ENCODE data around the gene KLHL26.

Gene KLHL26

DNA sequence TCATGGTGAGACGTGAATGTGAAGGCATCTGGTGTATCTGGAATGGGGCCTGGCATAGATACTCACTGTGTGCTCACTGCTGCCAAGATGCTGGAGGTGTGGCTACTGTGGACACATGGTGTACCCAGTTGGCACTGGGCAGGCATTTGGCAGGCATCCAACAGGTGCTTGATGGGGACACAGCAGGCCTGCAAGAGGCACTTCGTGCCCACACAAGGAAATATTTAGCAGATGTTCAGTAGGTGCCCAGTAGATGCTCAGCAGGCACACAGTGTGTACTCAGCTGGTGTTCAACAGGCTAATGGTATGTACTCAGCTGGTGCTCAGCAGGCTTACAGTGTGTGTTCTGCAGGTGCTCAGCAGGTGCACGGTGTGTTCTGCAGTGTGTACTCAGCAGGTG is 60.9 kb downstream of the KLHL26 start:
- Histone ChIP-seq H3K4me3 (replicated peaks; ENCODE audit: low read depth, low read length) (no peak overlapping the region), H3K36me3 (ENCODE audit: control insufficient read depth, insufficient read depth, low read length) (no peaks in the 10 kb centered on the region), H3K27me3 (replicated peaks; ENCODE audit: control insufficient read depth, insufficient read depth, low read length) (no peaks in the 10 kb centered on the region)
- TF ChIP-seq, protein P1, sequence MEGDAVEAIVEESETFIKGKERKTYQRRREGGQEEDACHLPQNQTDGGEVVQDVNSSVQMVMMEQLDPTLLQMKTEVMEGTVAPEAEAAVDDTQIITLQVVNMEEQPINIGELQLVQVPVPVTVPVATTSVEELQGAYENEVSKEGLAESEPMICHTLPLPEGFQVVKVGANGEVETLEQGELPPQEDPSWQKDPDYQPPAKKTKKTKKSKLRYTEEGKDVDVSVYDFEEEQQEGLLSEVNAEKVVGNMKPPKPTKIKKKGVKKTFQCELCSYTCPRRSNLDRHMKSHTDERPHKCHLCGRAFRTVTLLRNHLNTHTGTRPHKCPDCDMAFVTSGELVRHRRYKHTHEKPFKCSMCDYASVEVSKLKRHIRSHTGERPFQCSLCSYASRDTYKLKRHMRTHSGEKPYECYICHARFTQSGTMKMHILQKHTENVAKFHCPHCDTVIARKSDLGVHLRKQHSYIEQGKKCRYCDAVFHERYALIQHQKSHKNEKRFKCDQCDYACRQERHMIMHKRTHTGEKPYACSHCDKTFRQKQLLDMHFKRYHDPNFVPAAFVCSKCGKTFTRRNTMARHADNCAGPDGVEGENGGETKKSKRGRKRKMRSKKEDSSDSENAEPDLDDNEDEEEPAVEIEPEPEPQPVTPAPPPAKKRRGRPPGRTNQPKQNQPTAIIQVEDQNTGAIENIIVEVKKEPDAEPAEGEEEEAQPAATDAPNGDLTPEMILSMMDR (IDR thresholded peaks at IDR 0.05; ENCODE audit: insufficient read depth, low read length, poor library complexity, severe bottlenecking): no peak
- no peak for DNase-seq (ENCODE audit: extremely low read depth, insufficient read length)

DNA sequence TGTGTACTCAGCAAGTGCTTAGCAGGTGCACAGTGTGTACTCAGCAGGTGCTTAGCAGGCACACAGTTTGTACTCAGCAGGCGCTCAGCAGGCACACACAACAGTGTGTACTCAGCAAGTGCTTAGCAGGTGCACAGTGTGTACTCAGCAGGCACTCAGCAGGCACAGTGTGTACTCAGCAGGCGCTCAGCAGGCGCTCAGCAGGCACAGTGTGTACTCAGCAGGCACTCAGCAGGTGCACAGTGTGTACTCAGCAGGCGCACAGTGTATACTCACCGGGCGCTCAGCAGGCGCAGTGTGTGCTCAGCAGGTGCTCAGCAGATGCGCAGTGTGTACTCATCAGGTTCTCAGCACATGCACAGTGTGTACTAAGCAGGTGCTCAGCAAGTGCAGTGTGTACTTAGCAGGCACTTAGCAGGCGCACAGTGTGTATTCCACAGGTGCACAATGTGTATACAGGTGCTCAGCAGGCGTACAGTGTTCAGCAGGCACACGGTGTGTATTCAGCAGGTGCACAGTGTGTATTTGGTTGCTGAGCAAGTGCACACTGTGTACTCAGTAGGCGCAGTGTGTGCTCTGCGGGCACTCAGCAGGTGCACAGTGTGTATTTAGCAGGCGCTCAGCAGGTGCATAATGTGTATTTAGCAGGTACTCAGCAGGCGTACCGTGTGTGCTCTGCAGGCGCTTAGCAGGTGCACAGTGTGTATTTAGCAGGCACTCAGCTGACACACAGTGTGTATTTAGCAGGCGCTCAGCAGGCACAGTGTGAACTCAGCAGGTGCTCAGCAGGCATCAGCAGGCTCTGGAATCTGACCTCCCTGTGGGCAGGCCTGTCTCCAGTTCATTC is 61.7 kb downstream of the KLHL26 start:
- TF ChIP-seq, protein P1 (IDR thresholded peaks at IDR 0.05; ENCODE audit: insufficient read depth, low read length, poor library complexity, severe bottlenecking): no peak
- Histone ChIP-seq H3K27me3 (replicated peaks; ENCODE audit: control insufficient read depth, insufficient read depth, low read length) (no peaks in the 10 kb centered on the region), H3K36me3 (ENCODE audit: control insufficient read depth, insufficient read depth, low read length) (no peaks in the 10 kb centered on the region), H3K4me3 (replicated peaks; ENCODE audit: low read depth, low read length) (no peak overlapping the region)
- no peak for DNase-seq (ENCODE audit: extremely low read depth, insufficient read length)

DNA sequence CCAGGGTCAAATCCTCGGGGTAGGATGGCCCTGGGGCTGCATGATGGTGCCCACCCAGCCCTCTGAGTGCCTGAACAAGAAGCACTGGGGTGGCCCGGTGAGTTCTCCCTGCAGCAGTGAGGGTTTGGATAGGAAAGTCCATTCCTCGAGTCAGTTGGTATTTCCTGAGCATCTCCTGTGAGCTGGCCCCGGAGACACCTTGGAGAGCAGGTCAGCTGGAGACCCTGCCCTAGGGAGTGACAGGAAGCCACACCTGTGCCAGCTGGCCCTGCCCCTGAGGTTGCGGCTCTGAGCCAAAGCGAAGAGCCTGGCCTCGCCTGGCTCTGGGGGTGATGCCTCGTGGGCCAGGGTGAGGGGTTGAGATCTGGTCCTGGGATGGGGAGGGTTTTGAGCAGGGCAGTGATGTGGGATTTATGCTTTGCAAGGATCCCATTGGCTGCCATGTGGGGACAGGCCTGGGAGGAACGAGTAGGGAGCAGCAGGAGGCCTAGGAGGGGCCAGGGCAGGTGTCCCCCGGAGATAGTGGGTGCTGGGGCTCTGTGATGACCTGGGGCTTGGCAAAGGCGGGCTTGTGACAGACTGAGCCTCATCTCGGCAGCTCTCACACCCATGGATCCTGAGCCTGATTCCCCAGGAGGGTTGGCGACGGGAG is 62.7 kb downstream of the KLHL26 start:
- H3K36me3 ChIP-seq (ENCODE audit: control insufficient read depth, insufficient read depth, low read length): no peaks in the 10 kb centered on the region
- TF ChIP-seq, protein P1 (IDR thresholded peaks at IDR 0.05; ENCODE audit: insufficient read depth, low read length, poor library complexity, severe bottlenecking): no peak
- H3K27me3 ChIP-seq (replicated peaks; ENCODE audit: control insufficient read depth, insufficient read depth, low read length): no peaks in the 10 kb centered on the region
- no peak overlapping the region for H3K4me3 ChIP-seq (replicated peaks; ENCODE audit: low read depth, low read length)
- DNase-seq (ENCODE audit: extremely low read depth, insufficient read length): no peak

DNA sequence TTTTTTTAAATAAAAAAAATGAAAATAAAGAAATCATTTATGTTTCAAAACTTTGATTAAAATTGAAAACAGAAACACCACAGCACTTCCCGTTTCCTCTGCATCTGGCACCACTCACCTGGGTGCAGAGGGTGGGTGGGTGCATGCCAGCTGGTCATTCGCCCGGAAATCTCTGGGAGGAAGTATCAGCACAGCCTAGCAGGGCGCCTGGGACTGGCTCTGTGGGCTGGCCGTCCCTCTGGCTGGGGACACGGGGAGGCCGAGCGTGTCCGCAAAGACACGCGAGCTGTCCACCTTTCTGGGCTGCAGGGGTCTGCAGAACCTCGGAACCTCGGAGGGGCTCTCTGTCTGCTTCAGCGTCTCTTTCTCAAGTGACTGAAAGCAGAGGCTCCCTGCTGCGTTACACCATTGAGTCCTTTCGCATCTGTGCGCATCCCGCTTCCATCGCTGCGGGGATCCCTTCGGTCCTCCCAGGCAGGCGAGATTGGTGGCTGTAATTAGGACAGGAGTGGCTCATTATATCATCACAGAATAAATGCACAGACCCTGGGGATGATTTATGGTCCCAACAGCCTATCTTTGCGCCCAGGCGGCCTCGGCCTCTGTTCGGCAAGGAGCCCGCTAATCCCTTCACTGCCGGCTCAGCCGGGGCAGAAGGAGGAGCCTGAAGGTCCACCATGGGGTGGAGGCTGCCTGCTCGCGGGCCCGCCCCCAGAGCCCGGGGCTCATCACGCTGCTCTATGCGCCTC is 63.8 kb downstream of the KLHL26 start:
- DNase-seq (ENCODE audit: extremely low read depth, insufficient read length): peak; percentile 63
- H3K36me3 ChIP-seq (ENCODE audit: control insufficient read depth, insufficient read depth, low read length): no peaks in the 10 kb centered on the region
- TF ChIP-seq, protein P1 (IDR thresholded peaks at IDR 0.05; ENCODE audit: insufficient read depth, low read length, poor library complexity, severe bottlenecking): no peak
- H3K4me3 ChIP-seq (replicated peaks; ENCODE audit: low read depth, low read length): peak overlapping the region; percentile 36
- no peaks in the 10 kb centered on the region for H3K27me3 ChIP-seq (replicated peaks; ENCODE audit: control insufficient read depth, insufficient read depth, low read length)

DNA sequence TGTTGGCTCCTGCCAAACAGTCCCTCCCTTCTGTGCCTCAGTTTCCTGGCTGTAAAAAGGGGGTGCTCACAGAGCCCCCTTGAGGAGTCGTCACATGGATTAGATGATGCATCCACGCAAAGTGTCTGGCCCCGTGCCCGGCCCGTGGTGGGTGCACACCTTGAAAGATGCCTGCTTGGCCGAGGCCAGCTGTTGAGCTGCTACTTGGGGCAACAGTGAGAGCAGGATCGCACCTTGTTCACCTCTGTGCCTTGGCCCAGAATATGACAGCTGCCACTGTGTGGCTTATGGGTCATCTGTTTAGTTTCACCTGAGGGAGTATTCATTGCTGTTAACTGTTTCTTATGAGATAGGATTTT is 64.4 kb downstream of the KLHL26 start:
- no peaks in the 10 kb centered on the region for H3K36me3 ChIP-seq (ENCODE audit: control insufficient read depth, insufficient read depth, low read length)
- no peaks in the 10 kb centered on the region for H3K27me3 ChIP-seq (replicated peaks; ENCODE audit: control insufficient read depth, insufficient read depth, low read length)
- no peak for DNase-seq (ENCODE audit: extremely low read depth, insufficient read length)
- TF ChIP-seq, protein P1 (IDR thresholded peaks at IDR 0.05; ENCODE audit: insufficient read depth, low read length, poor library complexity, severe bottlenecking): no peak
- peak overlapping the region; percentile 23 for H3K4me3 ChIP-seq (replicated peaks; ENCODE audit: low read depth, low read length)
